Hematopoietic multipotent progenitor cell treated with erythropoietin and hydrocortisone succinate and interleukin-3 and kit ligand, for 8 days (in vitro differentiated cells): ENCODE measurements around the gene EMID1.
"Not testable (repeated sequence)": the region's sequence is repeated elsewhere in the genome, so short reads cannot be mapped to it uniquely, and the experiment has no call there.

Experiments
- DNase-seq: peaks from one replicate; pipeline ENCODE4 v3.0.0-alpha.2; 2015

The EMID1 gene

GRCh38 chr22:29211466-29211865, 5.8 kb downstream of the EMID1 start:
- no peak for DNase-seq

DNA sequence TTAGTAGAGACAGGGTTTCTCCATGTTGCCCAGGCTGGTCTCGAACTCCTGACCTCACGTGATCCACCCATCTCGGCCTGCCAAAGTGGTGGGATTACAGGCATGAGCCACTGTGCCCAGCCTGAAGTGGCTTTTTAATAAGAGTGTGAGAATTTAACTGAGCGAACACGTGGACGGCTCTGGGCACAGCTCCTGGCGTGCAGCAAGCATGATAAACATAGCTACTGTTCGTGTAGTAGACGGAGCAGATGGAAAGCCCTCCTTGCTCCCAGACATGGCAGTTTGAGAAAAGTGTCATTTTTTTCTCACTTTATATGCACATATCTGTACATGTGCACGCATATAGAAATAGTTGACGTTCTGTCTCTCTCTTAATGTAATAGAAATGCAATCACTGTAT, 7.0 kb downstream of the EMID1 start:
- DNase-seq: no peak

GRCh38 chr22:29213493-29213892, 7.8 kb downstream of the EMID1 start:
- DNase-seq: no peak

DNA sequence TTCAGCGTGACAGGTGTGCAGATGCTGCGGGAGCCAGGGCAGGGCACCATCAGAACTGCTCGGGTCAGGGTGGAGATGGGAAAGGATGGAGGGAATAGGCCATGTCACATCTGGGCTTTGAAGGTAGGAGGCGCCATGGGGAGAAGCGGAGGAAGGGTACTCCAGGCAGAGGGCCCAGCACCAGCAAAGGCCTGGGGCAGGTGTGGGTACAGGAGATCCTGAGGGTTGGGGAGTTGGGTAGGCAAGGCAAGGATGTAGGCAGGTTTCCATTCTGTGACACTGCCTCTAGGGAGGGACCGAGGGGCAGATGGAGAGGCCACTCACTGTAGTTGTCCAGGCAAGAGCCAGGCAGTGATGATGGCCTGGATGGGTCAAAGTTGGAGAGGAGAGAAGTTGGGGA, 8.5 kb downstream of the EMID1 start:
- DNase-seq: no peak

- no peak for DNase-seq
These were observed 9.5 kb downstream of the EMID1 start for GRCh38 chr22:29215012-29215860.

- DNase-seq: no peak
These were observed 10.5 kb downstream of the EMID1 start for GRCh38 chr22:29216011-29216872.

- DNase-seq: no peak
These were observed 11.4 kb downstream of the EMID1 start for GRCh38 chr22:29216873-29217666.

DNA sequence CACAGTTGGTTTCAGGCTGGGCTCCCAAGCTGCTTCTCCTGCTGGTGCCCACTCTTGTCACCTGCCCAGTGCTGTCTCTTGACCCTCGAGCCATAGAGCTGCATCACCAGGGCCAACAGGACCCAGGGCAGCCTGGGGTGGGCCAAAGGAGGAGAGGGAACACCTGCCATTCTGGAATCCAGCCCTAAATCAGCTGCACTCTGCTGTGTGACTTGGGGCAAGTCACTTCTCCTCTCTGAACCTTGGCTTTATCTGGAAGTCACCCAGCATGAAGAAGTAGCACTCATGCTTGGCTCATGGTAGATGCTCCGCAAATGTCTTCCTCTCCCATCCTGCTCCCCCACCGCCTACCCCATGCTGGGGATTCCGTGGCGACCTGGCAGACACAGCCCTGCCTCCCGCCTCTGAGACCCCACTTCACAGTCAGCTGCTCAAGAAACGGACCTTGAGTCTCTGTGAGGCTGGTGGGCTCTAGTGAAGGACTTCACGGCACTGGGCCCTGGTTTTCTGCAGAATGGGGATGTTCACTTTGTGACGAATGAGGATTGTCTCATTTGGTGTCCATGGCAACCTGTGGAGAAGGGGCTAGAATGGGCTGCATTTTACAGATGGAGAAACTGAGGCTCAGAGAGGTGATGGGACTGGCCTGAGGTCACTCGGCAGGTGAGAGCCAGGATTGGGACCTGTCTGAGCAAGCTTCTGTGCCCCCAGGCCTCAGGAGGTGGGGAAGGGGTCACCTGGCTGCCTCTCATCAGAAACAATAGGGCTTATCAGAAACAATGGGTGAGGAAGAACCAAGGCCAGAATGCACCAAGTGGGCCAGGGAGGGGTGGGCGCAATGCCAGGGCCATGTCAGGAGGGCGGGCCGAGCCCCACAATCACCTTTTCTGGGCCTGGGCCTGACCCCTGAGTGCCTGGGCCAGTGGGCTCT, 12.4 kb downstream of the EMID1 start:
- no peak for DNase-seq

- no peak for DNase-seq
These were observed 13.2 kb downstream of the EMID1 start for GRCh38 chr22:29218758-29219408.

DNA sequence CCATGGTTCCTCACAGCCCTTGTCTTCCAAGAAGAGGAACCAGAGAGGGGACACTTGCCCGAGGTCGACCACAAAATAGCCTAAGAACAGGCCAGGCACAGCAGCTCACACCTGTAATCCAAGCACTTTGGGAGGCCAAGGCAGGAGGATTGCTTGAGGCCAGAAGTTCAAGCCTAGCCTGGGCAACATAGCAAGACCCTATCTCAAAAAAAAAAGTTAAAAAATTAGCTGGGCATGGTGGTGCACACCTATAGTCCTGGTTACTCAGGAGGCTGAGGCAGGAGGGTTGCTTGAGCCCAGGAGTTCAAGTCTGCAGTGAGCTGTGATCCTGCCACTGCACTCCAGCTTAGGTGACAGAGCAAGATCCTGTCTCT, 13.7 kb downstream of the EMID1 start:
- not testable (repeated sequence) for DNase-seq

- DNase-seq: no peak
These were observed 14.4 kb downstream of the EMID1 start for GRCh38 chr22:29219881-29220670.

DNA sequence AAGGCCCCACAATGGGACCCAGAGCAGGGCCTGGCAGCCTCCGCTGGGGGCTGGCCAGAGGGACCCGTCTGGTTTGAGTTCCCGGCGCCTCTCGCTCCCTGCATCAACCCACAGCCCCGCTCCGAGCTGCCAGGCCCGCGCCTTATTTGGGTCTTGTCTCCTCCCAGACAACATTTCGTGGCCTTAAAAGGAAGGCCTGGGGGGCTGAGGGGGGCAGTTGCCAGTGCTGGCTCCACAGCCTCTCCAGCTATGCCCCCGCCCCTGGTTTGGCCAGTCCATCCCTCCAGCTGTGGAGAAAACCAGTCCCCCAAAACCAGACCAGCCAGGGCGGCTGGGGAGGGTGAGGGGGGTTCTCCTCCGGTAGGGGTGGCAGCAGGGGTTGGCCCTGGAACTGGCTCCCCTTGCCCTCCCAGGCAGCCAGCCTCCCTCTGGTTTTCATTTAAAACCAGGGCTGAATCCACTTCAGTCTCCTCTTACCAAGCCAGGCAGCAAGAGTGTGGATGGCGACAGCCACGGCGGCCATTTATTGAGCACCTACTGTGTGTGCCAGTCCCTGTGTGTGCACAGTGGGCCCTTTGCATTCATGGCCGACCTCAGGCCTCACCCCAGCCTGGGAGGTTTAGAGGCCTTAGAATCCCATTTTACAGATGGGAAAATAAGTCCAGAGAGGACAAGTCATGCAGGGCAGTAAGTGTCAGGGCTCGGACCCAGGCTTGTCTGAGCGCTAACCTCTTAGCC, 18.6 kb downstream of the EMID1 start:
- DNase-seq: no peak

- no peak for DNase-seq
These were observed 19.2 kb downstream of the EMID1 start for GRCh38 chr22:29224859-29225410.

- DNase-seq: no peak
These were observed 19.9 kb downstream of the EMID1 start for GRCh38 chr22:29225422-29226090.

DNA sequence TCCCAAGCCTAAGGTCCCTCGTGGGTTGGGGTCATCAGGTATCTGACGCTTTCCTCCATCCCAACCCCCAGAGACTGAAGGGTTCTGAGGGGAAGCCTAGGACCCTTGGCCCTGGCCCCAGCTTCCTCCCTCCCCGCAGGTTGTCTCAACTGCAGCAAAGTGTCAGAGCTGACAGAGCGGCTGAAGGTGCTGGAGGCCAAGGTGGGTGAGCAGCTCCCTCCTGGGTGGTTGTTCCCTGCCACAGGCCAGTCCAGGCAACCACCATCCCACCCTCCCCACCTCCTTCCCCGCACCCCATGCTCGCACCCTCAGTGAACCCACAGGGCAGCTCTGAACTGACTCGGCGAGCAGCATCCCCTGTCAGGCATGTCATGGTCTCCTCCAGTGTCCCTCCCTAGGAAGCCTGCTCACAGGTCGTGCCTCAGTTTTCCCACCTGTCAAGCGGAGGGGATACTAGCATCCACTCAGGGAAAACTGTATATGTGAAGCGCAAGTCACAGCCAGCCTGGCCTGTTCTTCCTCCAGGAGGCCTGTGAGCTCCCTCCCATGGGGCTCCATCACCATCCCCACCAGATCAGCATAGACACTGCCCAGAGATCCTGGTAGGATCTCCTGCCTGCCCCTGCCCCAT, 20.8 kb downstream of the EMID1 start:
- DNase-seq: no peak

DNA sequence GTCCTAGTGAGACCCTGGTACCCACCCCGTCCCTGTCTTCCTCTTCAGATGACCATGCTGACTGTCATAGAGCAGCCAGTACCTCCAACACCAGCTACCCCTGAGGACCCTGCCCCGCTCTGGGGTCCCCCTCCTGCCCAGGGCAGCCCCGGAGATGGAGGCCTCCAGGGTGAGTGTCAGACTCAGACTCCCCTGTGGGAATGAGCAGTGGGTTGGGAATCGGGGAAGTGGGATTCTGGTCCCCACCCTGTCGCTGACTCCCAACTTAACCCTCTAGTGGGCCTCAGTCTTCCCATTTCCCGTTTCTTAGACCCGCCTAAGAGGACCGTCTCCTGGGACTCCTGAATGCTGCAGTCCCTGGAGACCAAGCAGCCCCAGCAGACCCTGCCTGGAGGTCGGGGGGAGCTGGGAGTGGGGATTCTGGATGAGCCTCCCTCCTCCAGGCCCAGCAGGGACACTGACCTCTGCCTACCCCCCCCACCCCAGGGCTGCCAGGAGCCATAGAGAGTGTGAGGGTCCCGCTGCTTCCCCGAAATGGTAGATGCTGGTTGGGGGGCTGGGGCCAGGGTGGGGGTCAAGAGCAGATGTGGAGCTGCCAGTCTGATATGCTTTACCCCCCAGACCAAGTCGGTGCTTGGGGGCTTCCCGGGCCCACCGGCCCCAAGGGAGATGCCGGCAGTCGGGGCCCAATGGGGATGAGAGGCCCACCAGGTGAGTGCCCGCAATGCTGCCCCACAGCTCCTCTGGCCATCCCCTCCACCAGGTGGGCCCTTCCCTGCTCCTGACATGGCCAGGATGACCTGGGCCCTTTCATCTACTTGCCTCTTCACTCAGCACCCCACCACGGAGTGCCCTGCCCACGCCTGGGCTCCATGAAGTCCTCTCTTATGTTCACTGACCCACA, 25.5 kb downstream of the EMID1 start:
- no peak for DNase-seq
